Duodenal mucosa (tissue), 2 donors: Measurements from ENCODE around the gene IL1RAPL2.

Experiments
- H3K27ac ChIP-seq: one replicate; pipeline ENCODE4 v1.7.0; 2013; ENCODE audit warnings: low read depth, low read length
- H3K27me3 ChIP-seq, 2 donors: one replicate each; pipeline ENCODE4 v1.7.0; 2013; ENCODE audit warnings: low read length in 2 of 2, control low read depth in 1 of 2; ENCODE audit not compliant: insufficient read depth in 2 of 2, control insufficient read depth in 1 of 2
- H3K36me3 ChIP-seq, 2 donors: one replicate each; pipeline ENCODE4 v1.7.0; 2013; ENCODE audit warnings: low read length in 2 of 2, control low read depth in 1 of 2; ENCODE audit not compliant: insufficient read depth in 2 of 2, control insufficient read depth in 1 of 2
- H3K4me1 ChIP-seq, 2 donors: one replicate each; pipeline ENCODE4 v1.7.0; 2013; ENCODE audit warnings: low read length in 2 of 2, control low read depth in 1 of 2; ENCODE audit not compliant: insufficient read depth in 2 of 2, control insufficient read depth in 1 of 2
- H3K4me3 ChIP-seq, 2 donors: one replicate each; pipeline ENCODE4 v1.7.0; 2013; ENCODE audit warnings: low read length in 2 of 2, low read depth in 1 of 2
- H3K9ac ChIP-seq, 2 donors: one replicate each; pipeline ENCODE4 v1.7.0; 2013; ENCODE audit warnings: low read length in 2 of 2, low read depth in 1 of 2
- H3K9me3 ChIP-seq, 2 donors: one replicate each; pipeline ENCODE4 v1.7.0; 2013; ENCODE audit warnings: low read length in 2 of 2, control low read depth in 1 of 2; ENCODE audit not compliant: control insufficient read depth in 1 of 2

IL1RAPL2 gene

DNA sequence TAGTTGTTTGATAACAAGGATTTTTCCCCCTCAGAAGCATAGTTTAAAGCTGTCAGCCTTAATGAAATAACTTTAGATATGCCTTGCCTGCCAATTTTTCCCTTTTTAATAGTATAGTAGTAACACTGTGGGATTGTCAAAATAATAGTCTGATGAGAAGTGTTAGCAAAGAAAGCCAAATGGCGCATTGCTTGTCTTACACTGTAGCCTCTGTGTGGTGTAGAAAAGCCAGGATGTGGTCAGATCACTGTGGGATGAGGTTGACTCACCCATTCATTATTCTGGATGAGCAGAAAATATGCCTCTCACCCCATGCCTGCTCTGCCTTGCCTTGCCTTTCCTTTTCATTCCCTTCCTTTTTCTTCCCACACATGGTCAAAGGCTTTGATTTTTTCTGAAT lies 998.5 kb downstream of the IL1RAPL2 start:
- no peak overlapping the region for H3K4me3 ChIP-seq
- no peaks in the 10 kb centered on the region for H3K36me3 ChIP-seq
- no peaks in the 10 kb centered on the region for H3K27me3 ChIP-seq
- H3K9ac ChIP-seq = no peak overlapping the region
- no peaks in the 10 kb centered on the region for H3K9me3 ChIP-seq
- no peak overlapping the region for H3K27ac ChIP-seq
- H3K4me1 ChIP-seq = no peaks in the 10 kb centered on the region

DNA sequence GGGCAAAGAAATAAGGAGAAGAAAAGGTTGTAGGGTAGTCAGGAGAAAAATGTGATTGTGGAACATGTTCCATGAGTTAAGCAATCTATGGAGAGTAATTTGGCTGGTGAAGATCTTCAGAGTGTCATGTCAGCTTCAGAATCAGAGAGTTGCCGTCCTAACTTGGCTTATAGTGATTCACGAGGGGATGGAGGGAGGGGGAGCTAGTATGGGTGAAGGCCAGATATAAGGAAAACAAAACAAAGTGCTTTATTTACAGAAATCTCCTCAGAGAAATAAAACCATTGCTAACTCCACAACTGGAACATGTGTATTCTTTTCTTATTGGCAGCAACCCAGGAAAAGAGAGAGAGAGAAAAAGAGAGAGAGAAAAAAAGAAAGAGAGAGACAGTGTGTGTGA lies 999.9 kb downstream of the IL1RAPL2 start:
- Histone ChIP-seq H3K4me3 (no peak overlapping the region), H3K36me3 (no peaks in the 10 kb centered on the region), H3K27me3 (no peaks in the 10 kb centered on the region), H3K9ac (no peak overlapping the region), H3K9me3 (no peaks in the 10 kb centered on the region), H3K27ac (no peak overlapping the region), H3K4me1 (no peaks in the 10 kb centered on the region)

DNA sequence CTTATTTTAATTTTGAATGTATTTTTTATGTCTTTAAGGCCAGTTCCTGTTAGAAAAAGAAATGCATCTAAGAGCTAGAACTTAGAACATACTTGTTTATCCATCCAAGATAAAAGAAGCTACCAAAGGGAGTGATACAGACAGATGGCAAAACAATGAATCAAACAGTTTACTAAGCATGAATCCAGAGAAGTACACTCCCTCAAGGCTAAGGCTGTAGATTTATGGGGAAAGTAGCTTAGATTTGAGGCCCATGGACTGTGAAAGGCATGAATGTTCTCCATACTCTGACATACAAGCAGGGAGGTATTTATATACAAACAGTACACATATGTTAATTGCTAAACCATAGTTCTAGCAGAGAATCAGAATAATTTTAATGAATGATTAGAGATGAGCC lies 1001.1 kb downstream of the IL1RAPL2 start:
- Histone ChIP-seq H3K9me3 (no peaks in the 10 kb centered on the region), H3K4me3 (no peak overlapping the region), H3K9ac (no peak overlapping the region), H3K36me3 (no peaks in the 10 kb centered on the region), H3K27me3 (no peaks in the 10 kb centered on the region), H3K27ac (no peak overlapping the region), H3K4me1 (no peaks in the 10 kb centered on the region)

DNA sequence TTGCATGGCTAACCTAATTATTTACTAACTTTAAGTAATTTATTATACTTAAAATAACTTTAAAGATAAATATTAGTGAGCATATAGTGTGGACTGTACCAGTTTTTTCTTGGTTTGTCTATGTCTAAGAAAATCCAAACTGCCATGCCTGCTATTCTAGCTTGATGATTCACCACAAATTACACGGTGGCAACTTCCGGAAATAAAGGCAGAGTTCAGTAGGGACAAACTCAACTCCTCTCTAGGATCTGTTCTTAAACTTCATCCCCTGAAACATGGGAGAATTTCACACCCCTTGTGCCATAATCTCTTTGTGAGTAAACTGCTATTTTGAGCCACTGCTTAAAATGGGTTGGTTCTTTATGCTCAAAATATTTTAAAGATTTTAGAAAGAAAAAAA lies 1042.7 kb downstream of the IL1RAPL2 start:
- Histone ChIP-seq H3K9ac (no peak overlapping the region), H3K9me3 (no peaks in the 10 kb centered on the region), H3K36me3 (no peaks in the 10 kb centered on the region), H3K27me3 (no peaks in the 10 kb centered on the region), H3K4me3 (no peak overlapping the region), H3K27ac (no peak overlapping the region), H3K4me1 (no peaks in the 10 kb centered on the region)

DNA sequence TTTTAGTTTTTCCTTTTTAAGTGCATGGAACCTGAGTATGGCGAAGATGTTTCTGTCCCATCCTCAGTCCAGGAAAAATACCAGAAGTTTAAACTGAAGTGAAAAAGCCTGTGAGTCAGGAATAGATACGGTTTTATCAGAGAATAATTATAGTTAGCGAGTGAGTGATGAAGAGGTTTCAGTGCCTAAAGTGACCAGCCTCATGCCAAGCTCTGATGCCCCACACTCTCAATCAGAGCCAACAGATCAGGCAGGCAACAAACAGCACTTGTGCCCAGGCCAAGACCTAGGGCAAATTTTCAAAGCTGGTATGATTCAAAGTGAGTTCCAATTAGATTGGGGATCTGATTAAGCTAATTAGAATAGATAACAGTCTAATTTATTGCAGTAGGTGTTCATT lies 1043.5 kb downstream of the IL1RAPL2 start:
- no peaks in the 10 kb centered on the region for H3K9me3 ChIP-seq
- H3K27ac ChIP-seq = no peak overlapping the region
- no peaks in the 10 kb centered on the region for H3K4me1 ChIP-seq
- no peak overlapping the region for H3K4me3 ChIP-seq
- no peak overlapping the region for H3K9ac ChIP-seq
- no peaks in the 10 kb centered on the region for H3K27me3 ChIP-seq
- no peaks in the 10 kb centered on the region for H3K36me3 ChIP-seq

DNA sequence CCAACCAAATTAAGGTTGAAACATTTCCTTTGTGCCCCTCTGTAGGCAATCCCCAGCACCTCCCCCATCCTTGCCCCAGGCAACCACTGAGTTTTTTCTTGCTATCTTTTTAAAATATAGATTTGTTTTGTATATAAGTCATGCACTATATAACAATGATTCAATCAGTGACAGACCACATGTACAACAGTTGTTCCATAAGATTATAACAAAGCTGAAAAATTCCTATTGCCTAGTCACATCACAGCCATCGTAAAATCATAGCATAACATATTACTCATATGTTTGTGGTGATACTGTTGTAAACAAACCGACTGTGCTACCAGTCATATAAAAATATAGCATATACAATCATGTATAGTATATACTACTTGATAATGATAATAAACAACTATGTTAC lies 1044.4 kb downstream of the IL1RAPL2 start:
- Histone ChIP-seq H3K9me3 (no peaks in the 10 kb centered on the region), H3K27ac (no peak overlapping the region), H3K27me3 (no peaks in the 10 kb centered on the region), H3K36me3 (no peaks in the 10 kb centered on the region), H3K9ac (no peak overlapping the region), H3K4me3 (no peak overlapping the region), H3K4me1 (no peaks in the 10 kb centered on the region)

DNA sequence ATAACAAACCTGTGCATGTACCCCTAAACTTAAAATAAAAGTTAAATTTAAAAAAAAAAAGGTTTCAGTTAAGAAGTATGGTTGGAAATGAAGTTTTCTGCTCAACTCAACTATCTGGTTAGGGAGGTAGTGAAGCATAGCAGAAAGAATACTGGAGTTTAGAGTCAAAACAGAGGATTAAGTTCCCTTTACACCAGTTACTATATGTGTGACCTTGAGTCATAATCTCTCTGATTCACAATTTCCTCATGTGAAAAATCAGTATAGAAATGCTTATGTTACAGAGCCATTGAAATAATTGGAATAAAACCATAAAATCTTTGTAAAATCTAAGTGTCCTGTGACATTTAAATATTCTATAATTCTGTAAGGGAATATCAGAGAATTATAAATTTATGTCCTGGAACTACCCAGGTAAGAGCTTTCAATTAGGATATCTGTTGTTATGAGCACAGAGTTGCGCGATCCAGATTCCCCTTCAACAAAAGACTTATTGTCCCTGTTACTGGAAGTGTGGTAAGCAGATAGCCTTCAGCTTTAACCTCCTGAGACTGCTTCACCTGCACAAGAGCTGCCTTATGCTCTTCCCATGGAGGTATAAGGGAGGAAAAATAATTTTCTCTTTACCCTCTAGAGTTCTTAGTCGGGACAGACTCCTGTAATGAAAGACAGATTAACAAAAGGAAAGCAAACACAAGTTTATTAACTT lies 1052.5 kb downstream of the IL1RAPL2 start:
- Histone ChIP-seq H3K9me3 (no peaks in the 10 kb centered on the region), H3K4me3 (no peak overlapping the region), H3K4me1 (no peaks in the 10 kb centered on the region), H3K36me3 (no peaks in the 10 kb centered on the region), H3K27me3 (no peaks in the 10 kb centered on the region), H3K9ac (no peak overlapping the region), H3K27ac (no peak overlapping the region)

DNA sequence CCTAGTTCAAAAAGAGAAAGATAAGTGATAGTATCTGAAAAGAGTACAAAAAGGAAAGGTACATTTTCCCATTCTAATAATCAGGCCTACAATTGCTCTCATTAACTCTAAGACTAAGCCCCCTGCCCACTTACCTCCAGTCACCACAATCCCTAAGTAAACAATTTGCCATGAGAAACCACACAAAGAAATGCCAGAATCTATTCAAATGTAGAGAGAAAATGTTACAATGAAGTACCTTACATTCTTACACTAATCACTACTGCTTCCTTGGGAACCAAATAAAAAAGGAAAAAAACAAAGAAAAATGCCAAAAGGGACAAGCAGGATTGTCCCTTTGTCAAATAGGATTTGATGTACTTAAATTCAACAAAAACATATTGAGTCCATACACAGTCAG lies 1068.2 kb downstream of the IL1RAPL2 start:
- Histone ChIP-seq H3K4me1 (no peaks in the 10 kb centered on the region), H3K27me3 (no peaks in the 10 kb centered on the region), H3K9me3 (no peaks in the 10 kb centered on the region), H3K9ac (no peak overlapping the region), H3K4me3 (no peak overlapping the region), H3K36me3 (no peaks in the 10 kb centered on the region), H3K27ac (no peak overlapping the region)

DNA sequence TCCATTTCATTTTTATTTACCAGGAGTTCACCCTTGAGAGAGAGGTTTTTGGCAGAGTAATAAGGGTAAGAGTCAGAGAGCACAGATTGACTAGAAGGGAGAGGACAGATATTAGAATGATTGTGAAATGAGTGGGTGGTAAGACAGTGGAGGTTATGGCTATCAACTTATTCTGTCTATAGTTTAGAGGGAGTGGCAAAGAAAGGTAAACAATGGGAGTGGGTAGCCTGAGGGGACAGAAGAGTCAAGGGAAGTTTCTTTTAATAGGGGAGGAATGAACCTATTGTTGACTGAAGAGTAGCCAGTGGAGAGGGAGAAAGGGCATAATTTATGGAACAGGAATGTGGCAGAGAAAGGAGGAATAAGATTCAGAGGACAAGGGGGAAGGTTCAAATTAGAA lies 1069.8 kb downstream of the IL1RAPL2 start:
- Histone ChIP-seq H3K36me3 (no peaks in the 10 kb centered on the region), H3K9ac (no peak overlapping the region), H3K27ac (no peak overlapping the region), H3K4me1 (no peaks in the 10 kb centered on the region), H3K9me3 (no peaks in the 10 kb centered on the region), H3K4me3 (no peak overlapping the region), H3K27me3 (no peaks in the 10 kb centered on the region)

DNA sequence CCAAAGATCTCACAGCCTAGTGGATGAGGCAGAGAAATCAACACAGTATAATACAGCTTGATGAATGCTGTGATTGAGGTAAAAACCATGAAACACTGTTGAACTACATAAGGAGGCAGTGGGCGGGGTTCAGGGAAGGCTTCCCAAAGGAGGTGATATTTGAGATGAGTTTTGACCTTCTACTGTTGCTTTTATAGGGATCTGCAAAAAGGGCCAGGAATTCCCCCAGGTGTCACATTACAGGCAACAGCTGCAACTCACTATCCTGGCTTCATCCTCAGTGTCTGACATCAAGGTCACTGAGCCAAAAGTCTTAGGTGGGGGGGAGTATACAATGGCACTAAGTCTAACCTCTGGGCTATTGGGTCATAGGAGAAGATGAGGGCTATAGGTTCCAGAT lies 1070.7 kb downstream of the IL1RAPL2 start:
- no peaks in the 10 kb centered on the region for H3K27me3 ChIP-seq
- no peaks in the 10 kb centered on the region for H3K36me3 ChIP-seq
- H3K4me1 ChIP-seq = no peaks in the 10 kb centered on the region

More for the DNA sequence above, 1070.7 kb downstream of the IL1RAPL2 start:
- Histone ChIP-seq H3K4me3 (no peak overlapping the region), H3K27ac (no peak overlapping the region), H3K9me3 (no peaks in the 10 kb centered on the region), H3K9ac (no peak overlapping the region)
